Loucy (cell line): ENCODE data around the gene NALCN.

Experiments
- CTCF ChIP-seq: fragments of 200-600 bp; sonication (generic); conservative IDR thresholded peaks from 2 replicates; pipeline ENCODE4 v1.5.1; 2014; ENCODE audit warnings: mild to moderate bottlenecking, antibody characterized with exemption, low read length
- EZH2phosphoT487 ChIP-seq: fragments of 200-600 bp; IDR thresholded peaks from 2 replicates; pipeline ENCODE4 v1.6.1; 2018; ENCODE audit warnings: antibody characterized with exemption, mild to moderate bottlenecking, moderate library complexity, borderline replicate concordance

GRCh38 chr13:101013245-101013644 is 403.1 kb downstream of the NALCN start:
- TF ChIP-seq CTCF (no peak), EZH2phosphoT487 (no peak)
